Measurements from ENCODE around the gene EHHADH. TPM values are rescaled to one million over a fixed set of nuclear protein-coding genes. Genes with fewer than 3 reads are reported as not detected.
A peak's percentile ranks its signal among the peaks of the same experiment; 100 is the strongest.

The EHHADH gene
- total RNA-seq, 4 donors from 2014 or later, result 15.7 to 31.5 (median 21.1) TPM

- peak; percentile 39 to 75 for TF ChIP-seq POLR2A (IDR thresholded peaks at IDR 0.05)
- peak in 2 of 6 experiments; percentile 17 to 33 for TF ChIP-seq CTCF (IDR thresholded peaks at IDR 0.05)
- Histone ChIP-seq H3K9me3 (no peaks in the 10 kb centered on the region), H3K36me3 (no peaks in the 10 kb centered on the region), H3K4me1 (peaks cover 0 to 8% (median 0%) of the 10 kb centered on the region in 4 donors), H3K4me3 (peak overlapping the region; percentile 59 to 69 (median 61)), H3K27ac (peak overlapping the region; percentile 35 to 58 (median 52)), H3K27me3 (no peaks in the 10 kb centered on the region)
- DNase-seq, result peak; percentile 96 to 98 (median 98)
Measured at GRCh38 chr3:185282696-185283373, 29.0 kb upstream of the EHHADH start.

GRCh38 chr3:185280572-185281365 is 26.9 kb upstream of the EHHADH start:
- H3K4me1 ChIP-seq, result peaks cover 0 to 8% (median 0%) of the 10 kb centered on the region in 4 donors
- no peaks in the 10 kb centered on the region for H3K9me3 ChIP-seq
- no peaks in the 10 kb centered on the region for H3K27me3 ChIP-seq
- no peak for DNase-seq
- no peak overlapping the region for H3K27ac ChIP-seq
- H3K36me3 ChIP-seq, result no peaks in the 10 kb centered on the region
- TF ChIP-seq POLR2A (IDR thresholded peaks at IDR 0.05), result no peak
- peak in 5 of 6 experiments; percentile 48 to 70 (median 67) for TF ChIP-seq CTCF (IDR thresholded peaks at IDR 0.05)
- H3K4me3 ChIP-seq, result no peak overlapping the region

- Histone ChIP-seq H3K36me3 (no peaks in the 10 kb centered on the region), H3K9me3 (no peaks in the 10 kb centered on the region), H3K27ac (no peak overlapping the region), H3K4me3 (no peak overlapping the region), H3K4me1 (peaks cover 0 to 8% (median 0%) of the 10 kb centered on the region in 4 donors), H3K27me3 (no peaks in the 10 kb centered on the region)
- TF ChIP-seq CTCF (IDR thresholded peaks at IDR 0.05) (no peak), POLR2A (IDR thresholded peaks at IDR 0.05) (no peak)
- DNase-seq, result no peak
Measured at GRCh38 chr3:185279587-185280138, 25.8 kb upstream of the EHHADH start.

- no peaks in the 10 kb centered on the region for H3K27me3 ChIP-seq
- no peaks in the 10 kb centered on the region for H3K4me1 ChIP-seq
- H3K27ac ChIP-seq, result no peak overlapping the region
- H3K36me3 ChIP-seq, result no peaks in the 10 kb centered on the region
- TF ChIP-seq POLR2A (IDR thresholded peaks at IDR 0.05) (no peak), CTCF (IDR thresholded peaks at IDR 0.05) (no peak)
- H3K9me3 ChIP-seq, result no peaks in the 10 kb centered on the region
- DNase-seq, result no peak
- H3K4me3 ChIP-seq, result no peak overlapping the region
Measured at GRCh38 chr3:185276415-185276814, 22.6 kb upstream of the EHHADH start.

- no peak overlapping the region for H3K27ac ChIP-seq
- TF ChIP-seq POLR2A (IDR thresholded peaks at IDR 0.05), result no peak
- TF ChIP-seq CTCF (IDR thresholded peaks at IDR 0.05), result no peak
- no peak for DNase-seq
- no peaks in the 10 kb centered on the region for H3K27me3 ChIP-seq
- H3K9me3 ChIP-seq, result no peaks in the 10 kb centered on the region
- no peak overlapping the region for H3K4me3 ChIP-seq
- no peaks in the 10 kb centered on the region for H3K4me1 ChIP-seq
- H3K36me3 ChIP-seq, result no peaks in the 10 kb centered on the region
Measured at GRCh38 chr3:185272033-185272432, 18.2 kb upstream of the EHHADH start.
